ENCODE results near the gene WNK2. TPM values are rescaled to one million over a fixed set of nuclear protein-coding genes. Genes with fewer than 3 reads are reported as not detected.

Gene WNK2
- total RNA-seq, 1 experiment from 2014 or later: 69.4 TPM

DNA sequence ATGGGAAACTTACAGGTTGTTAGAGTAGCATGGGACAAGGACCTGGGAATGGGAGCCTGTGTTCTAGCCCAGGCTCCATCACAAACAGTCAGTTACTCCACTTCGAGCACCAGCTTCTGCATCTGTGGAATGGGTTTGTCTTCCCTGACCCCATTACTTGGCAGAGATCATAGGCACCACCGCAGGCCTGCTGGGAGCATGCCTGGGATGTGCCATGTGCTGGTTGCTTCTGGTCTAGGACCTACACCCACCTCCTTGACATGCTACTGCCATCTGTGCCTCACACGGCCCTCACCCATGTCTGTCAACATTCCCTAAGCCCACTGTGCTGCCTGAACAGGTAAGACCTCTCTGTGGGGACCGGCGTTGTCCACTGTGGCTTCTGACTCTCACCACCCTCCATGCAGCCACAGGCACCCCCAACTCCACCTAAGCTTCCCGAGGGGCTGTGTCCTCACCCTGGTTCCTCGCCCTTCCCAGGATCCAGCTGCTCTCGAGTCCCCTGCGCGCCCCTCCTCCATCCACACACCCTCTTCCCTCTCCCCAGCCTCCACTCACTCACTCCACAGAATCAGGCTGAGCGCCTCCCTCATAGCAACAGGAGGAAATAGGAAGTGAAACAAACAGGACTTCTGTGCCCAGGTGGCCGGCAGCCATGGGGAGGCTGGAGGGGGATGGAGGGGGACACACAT, 181.6 kb downstream of the WNK2 start:
- no peak overlapping the region for H4K5ac ChIP-seq (ENCODE audit: insufficient read length, low read depth, low read length)
- H3K14ac ChIP-seq (ENCODE audit: insufficient read depth, low read length): no peak overlapping the region
- H3K27me3 ChIP-seq (ENCODE audit: insufficient read depth, low read length): peaks cover 2% of the 10 kb centered on the region; the same call in 1 of the 2 replicates
- H2BK15ac ChIP-seq (ENCODE audit: low read depth, low read length): no peak overlapping the region
- peak overlapping the region; percentile 10 for H3K18ac ChIP-seq (ENCODE audit: insufficient read length, low read depth, low read length)
- H3K79me1 ChIP-seq (ENCODE audit: insufficient read depth, low read depth, low read length, poor library complexity, severe bottlenecking): no peaks in the 10 kb centered on the region
- H3K4me1 Mint-ChIP-seq: peaks cover 0 to 15% of the 10 kb centered on the region in 2 experiments; a peak in 2 of 4 replicates
- TF ChIP-seq, protein P1, sequence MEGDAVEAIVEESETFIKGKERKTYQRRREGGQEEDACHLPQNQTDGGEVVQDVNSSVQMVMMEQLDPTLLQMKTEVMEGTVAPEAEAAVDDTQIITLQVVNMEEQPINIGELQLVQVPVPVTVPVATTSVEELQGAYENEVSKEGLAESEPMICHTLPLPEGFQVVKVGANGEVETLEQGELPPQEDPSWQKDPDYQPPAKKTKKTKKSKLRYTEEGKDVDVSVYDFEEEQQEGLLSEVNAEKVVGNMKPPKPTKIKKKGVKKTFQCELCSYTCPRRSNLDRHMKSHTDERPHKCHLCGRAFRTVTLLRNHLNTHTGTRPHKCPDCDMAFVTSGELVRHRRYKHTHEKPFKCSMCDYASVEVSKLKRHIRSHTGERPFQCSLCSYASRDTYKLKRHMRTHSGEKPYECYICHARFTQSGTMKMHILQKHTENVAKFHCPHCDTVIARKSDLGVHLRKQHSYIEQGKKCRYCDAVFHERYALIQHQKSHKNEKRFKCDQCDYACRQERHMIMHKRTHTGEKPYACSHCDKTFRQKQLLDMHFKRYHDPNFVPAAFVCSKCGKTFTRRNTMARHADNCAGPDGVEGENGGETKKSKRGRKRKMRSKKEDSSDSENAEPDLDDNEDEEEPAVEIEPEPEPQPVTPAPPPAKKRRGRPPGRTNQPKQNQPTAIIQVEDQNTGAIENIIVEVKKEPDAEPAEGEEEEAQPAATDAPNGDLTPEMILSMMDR (conservative IDR thresholded peaks at IDR 0.05): no peak
- no peak overlapping the region for H3K4ac ChIP-seq (ENCODE audit: low read depth, low read length)
- H2BK20ac ChIP-seq (ENCODE audit: low read depth, low read length, poor library complexity, severe bottlenecking): no peak overlapping the region
- no peak overlapping the region for H4K8ac ChIP-seq (replicated peaks; ENCODE audit: insufficient read length, low read depth, low read length)
- H4K20me1 ChIP-seq (ENCODE audit: control insufficient read depth, insufficient read depth, insufficient read length): no peaks in the 10 kb centered on the region
- no peak overlapping the region for H4K91ac ChIP-seq (ENCODE audit: insufficient read length, low read depth, low read length)
- peaks cover 10% of the 10 kb centered on the region for H3K9me3 ChIP-seq (ENCODE audit: control insufficient read depth, low read depth, low read length)
- no peak overlapping the region for H2BK12ac ChIP-seq (ENCODE audit: insufficient read length, low read depth, low read length)
- peak overlapping the region; percentile 0 for H3K4me2 ChIP-seq (ENCODE audit: insufficient read depth, insufficient read length, low read length)
- H2AFZ ChIP-seq (ENCODE audit: low read length): no peak overlapping the region
- H3K56ac ChIP-seq (ENCODE audit: insufficient read length, low read depth, low read length): no peak overlapping the region
- H3K4me1 ChIP-seq (ENCODE audit: insufficient read depth, low read length): no peaks in the 10 kb centered on the region
- H3K27ac Mint-ChIP-seq: peak overlapping the region in 2 of 3 experiments; percentile 55 to 69; a peak in 2 of 7 replicates
- no peak overlapping the region for H3K27ac ChIP-seq (ENCODE audit: insufficient read length, low read depth, low read length)
- DNase-seq: peak; percentile 83
- no peak overlapping the region for H3K9ac ChIP-seq (ENCODE audit: extremely low read depth, insufficient read length, low read length)
- H2BK120ac ChIP-seq (ENCODE audit: low read depth, low read length, poor library complexity, severe bottlenecking): no peak overlapping the region
- H3K36me3 Mint-ChIP-seq (ENCODE audit: insufficient read depth in 1 of 3, low read depth in 3 of 3): peaks cover 16 to 41% (median 21%) of the 10 kb centered on the region in 3 experiments
- WGBS (ENCODE audit: extremely low coverage, insufficient read length, low lambda C conversion rate): no CpG with 5 or more reads among the region's 12 CpGs
- H2AK5ac ChIP-seq (ENCODE audit: insufficient read length, low read length): no peak overlapping the region
- peaks cover 30% of the 10 kb centered on the region for H3K27me3 Mint-ChIP-seq (ENCODE audit: low read depth)
- no peaks in the 10 kb centered on the region for H3K79me2 ChIP-seq (ENCODE audit: insufficient read depth, low read length)
- H2BK5ac ChIP-seq (ENCODE audit: insufficient read length, low read length): no peak overlapping the region
- H3K23me2 ChIP-seq (ENCODE audit: insufficient read length, low read depth, low read length, poor library complexity, severe bottlenecking): no peaks in the 10 kb centered on the region
- no peak overlapping the region for H3K23ac ChIP-seq (ENCODE audit: insufficient read length, low read depth, low read length)
- H3K4me3 Mint-ChIP-seq: peak overlapping the region in 1 of 2 experiments; percentile 18; a peak in 1 of 5 replicates
- no peak overlapping the region for H3T11ph ChIP-seq (ENCODE audit: low read length)
- H3K9me3 Mint-ChIP-seq: peaks cover 30 to 32% of the 10 kb centered on the region in 2 experiments

All from H9 (cell line).